Astrocyte of the cerebellum (primary cell): ENCODE data around the gene NPPB.

Source experiments
- DNase-seq: peaks from one replicate; pipeline ENCODE4 v3.0.0-alpha.2; 2011; ENCODE audit warnings: low read depth
- H3K4me3 ChIP-seq: 2 replicates; pipeline ENCODE4 v1.5.1; 2011; ENCODE audit warnings: mild to moderate bottlenecking, low read depth, low read length, moderate library complexity
- CTCF ChIP-seq: IDR thresholded peaks from 2 replicates; pipeline ENCODE4 v1.5.1; 2012; ENCODE audit warnings: low read length, low read depth, moderate library complexity, mild to moderate bottlenecking; ENCODE audit errors: missing control alignments
- in situ Hi-C: cut with HindIII; loops from 2 replicates; pipeline ENCODE4 v1.10.0; 2017; ENCODE audit warnings: low sequenced_read_pairs

NPPB gene

GRCh38 chr1:11858158-11858557 lies 587 bp downstream of the NPPB start:
- DNase-seq = no peak
- in situ Hi-C loops = no loop called here
- no peak for TF ChIP-seq CTCF
- no peak overlapping the region for H3K4me3 ChIP-seq

GRCh38 chr1:11857164-11857851 lies 1.4 kb downstream of the NPPB start:
- H3K4me3 ChIP-seq = no peak overlapping the region
- DNase-seq = no peak
- no peak for TF ChIP-seq CTCF
- in situ Hi-C loops = no loop called here

GRCh38 chr1:11856698-11857097 lies 2.0 kb downstream of the NPPB start:
- no peak for DNase-seq
- no peak for TF ChIP-seq CTCF
- in situ Hi-C loops = no loop called here

GRCh38 chr1:11855430-11855829 lies 3.3 kb downstream of the NPPB start:
- DNase-seq = no peak
- no peak for TF ChIP-seq CTCF

More at GRCh38 chr1:11856698-11857097, 2.0 kb downstream of the NPPB start:
- H3K4me3 ChIP-seq = no peak overlapping the region

GRCh38 chr1:11854519-11854918 lies 4.2 kb downstream of the NPPB start:
- no peak for DNase-seq
- H3K4me3 ChIP-seq = no peak overlapping the region
- in situ Hi-C loops = no loop called here
- TF ChIP-seq CTCF = no peak

More at GRCh38 chr1:11855430-11855829, 3.3 kb downstream of the NPPB start:
- in situ Hi-C loops = no loop called here
- H3K4me3 ChIP-seq = no peak overlapping the region

GRCh38 chr1:11851180-11851579 lies 7.6 kb downstream of the NPPB start:
- in situ Hi-C loops = no loop called here
- no peak overlapping the region for H3K4me3 ChIP-seq
- TF ChIP-seq CTCF = no peak
- no peak for DNase-seq
